T-helper 2 cell treated with Interferon-gamma antibody and Interleukin-4, amounts not matched to agents 100 ng/mL and 5 ng/mL, for 36 hours (primary cell): ENCODE data around the gene ZFHX3. TPM values are rescaled to one million over a fixed set of nuclear protein-coding genes. Genes with fewer than 3 reads are reported as not detected.

ENCODE experiments used
- intact Hi-C: fragments of 100-400 bp; cut with micrococcal nuclease; formaldehyde crosslinking; loops from one replicate; pipeline ENCODE4 v1.15.1; 2023
- total RNA-seq: library from RNA; stranded (reverse); gene quantifications from 2 replicates; pipeline ENCODE4 v1.2.3, GENCODE V29; 2022

Gene ZFHX3
- total RNA-seq, 1 donor from 2014 or later, result 1.2 TPM

DNA sequence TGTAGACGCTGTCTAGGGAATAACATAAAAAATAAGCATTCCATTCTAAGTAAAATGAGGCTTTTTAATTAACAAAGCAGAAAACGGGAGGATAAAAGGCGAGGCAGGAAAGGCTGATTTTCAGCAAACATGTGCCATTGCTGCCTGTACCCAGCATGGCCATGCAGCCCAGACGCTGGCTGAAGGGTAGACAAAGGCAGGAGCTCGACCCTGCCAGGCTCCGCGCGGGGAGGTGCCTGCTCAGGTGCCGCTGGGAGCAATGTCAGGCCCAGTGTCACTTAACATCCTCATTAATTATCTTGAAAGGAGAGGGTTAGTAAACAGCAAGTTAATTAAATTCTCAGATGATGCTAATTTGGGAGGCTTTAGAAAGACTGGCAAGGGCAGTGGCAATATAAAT lies 136.0 kb downstream of the ZFHX3 start:
- intact Hi-C loops, result no loop called here

DNA sequence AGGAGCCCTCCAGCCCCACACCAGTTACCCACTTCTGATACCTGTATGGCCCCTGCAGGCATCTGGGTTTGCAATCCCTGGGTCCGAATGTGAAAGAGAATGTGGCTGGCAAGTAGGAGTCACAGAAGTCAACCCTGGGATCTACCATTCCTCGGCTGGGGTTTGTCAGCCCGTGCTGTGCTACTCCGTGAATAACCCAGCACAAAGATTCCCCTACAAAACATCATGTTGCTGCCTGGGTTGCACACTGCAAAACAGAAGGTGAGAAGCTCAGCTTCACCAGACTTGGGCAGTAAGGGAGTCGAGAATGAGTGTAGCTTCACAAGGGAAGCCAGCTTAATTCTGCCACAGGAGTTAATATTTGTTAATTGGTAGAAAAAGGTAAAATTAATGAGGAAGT lies 137.1 kb downstream of the ZFHX3 start:
- intact Hi-C loops, result no loop called here

DNA sequence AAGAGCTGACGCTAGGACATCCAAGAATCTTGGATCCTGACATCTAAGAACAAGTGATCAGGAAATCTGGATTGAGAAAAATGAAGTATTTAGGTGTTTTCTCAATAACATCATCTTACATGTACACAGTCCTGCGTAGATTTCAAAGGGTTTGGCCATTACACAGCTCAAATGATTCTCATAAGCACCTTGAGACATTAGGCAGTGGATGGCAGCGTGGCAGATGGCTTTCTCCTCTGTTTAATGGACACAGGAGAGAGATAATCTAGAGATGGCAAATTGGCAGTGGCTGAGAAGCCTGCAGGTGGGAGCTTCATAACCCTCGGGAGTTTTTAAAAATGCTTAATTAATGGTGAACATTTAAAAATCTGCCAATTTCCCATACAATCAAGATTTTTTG lies 137.5 kb downstream of the ZFHX3 start:
- intact Hi-C loops, result no loop called here

DNA sequence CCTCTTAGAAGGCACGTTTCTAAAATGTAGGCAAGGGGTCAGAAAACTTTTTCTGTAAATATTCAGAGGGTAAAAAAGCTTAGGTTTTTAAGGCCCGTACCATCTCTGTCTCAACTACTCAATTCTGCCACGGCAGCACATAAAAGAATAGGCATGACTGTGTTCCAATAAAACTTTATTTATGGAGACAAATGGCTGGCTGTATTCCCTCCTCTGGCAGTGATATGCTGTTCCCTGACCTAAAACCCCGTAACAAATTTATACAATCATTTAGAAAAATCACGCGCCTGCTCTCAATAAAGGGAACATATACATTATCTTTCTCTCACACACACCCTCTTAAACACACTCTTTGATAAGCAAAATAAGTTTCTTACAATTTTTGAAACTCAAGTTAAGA lies 138.7 kb downstream of the ZFHX3 start:
- intact Hi-C loops, result no loop called here

DNA sequence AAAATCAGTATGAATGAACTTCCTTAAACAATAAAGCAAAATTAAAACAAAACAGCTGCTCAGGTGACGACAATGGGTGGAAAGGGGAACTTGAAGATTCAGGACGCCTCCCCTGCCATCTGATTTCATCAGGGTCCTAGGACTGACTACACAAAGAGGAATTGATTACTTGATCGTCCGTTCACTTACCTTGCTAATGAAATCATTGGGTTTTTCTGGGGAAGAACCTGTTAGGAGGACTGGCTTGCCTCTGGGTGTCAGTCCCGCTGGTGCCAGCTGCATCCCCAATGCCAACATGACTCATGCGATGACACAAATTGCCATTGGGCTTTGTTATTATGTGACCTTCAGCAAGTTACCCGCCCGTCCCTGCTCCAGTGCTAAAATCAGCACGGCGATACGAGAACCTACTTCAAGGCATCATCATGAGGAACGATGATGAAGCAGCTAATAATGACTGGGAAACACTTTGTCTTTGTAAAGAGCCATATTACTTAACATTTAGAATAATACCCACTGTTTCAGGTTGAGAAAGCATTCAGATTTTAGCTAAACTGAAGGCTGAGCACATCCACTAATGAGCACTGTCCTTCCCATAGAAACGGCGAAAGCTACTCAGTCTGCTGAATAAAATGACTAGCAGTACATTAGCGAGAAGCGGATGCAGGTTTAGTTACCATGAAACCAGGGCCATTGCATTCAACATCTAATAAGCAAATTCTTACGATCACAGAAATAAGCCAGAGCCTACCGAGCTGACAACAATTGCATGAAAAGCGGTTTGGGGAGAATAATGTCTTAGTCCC lies 139.4 kb downstream of the ZFHX3 start:
- intact Hi-C loops, result no loop called here

DNA sequence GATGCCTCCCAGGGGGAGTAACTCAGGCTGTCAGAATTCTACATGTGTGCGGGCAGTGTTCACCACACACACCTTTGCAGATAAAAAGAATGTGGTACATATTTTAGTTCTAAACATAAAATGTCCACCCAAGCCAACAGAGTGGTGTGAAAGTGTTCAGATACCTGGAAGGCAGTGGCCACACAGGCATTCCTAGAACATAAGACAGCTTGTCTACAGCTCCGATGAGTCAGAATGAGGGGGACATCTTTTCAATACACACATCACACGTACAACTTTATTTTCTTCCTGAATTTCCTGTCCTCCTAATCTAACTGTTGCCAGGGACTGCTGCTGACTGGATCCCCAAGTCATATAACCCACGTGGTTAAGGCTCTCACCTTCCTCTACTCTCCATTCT lies 142.3 kb downstream of the ZFHX3 start:
- intact Hi-C loops, result no loop called here

DNA sequence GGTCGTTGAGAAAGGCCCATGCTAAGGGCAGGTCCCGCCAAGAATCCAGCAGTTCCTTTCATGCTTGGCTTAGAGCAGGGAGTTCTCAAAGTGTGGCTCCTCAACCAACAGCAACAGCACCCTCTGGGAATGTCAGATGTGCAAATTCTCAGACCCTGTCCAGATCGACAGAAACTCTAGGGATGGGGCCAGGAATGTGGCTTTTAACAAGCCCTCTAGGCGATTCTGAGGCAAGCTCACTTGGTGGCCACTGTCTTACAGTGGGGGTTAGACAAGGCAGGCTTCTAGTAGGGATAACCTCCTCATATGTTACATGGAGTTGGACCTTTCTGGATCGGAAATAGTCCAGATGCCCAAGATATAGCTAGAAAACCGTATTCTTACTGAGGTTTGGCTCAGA lies 144.8 kb downstream of the ZFHX3 start:
- intact Hi-C loops, result no loop called here

DNA sequence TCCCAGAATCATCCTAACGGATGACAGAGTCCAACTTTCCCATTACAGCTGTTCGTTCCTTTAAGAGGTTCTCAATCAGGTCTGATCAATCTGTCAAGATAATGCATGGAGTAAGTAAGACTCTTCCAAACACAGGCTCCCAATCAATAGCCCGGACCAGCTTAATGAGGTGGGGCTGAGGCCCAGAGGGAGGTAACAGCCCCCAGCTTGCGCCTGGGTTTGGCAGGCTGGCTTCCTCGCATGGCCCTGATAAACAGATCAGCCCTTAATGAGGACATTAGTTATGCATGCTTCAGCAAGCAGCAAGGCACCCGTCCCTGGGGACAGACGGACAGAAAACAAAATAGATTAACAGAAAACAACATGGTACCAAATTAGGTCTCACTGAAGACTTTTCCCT lies 145.7 kb downstream of the ZFHX3 start:
- intact Hi-C loops, result no loop called here

DNA sequence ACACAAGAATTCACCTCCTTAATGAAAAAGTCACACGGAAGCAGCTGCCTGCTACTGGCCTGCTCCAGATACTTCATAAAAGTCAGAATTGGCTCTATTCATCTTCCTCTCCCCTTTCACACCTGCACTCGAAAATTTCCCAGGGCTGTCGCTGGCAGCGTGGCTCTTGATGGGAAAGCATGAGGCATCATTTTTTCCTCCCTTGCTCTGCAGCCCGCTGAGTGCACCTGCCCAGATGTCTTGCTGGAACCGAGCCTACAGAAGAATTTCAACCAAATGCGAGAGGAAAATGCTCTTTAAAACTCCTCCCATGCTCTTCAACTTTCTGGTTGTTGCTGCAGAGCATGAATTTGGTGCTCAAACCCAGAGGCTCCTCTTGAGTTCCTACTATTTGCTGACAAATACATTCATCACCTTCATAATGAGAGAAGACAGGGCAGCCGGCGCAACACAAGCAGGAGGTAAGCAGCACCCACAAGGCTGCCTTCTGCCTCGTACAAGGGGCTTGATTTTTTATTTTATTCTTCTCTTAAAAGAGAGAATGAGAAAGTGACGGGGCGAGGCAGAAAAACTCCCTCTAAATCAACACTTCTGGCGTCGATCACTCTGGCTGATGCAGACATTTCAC lies 146.8 kb downstream of the ZFHX3 start:
- intact Hi-C loops, result no loop called here

DNA sequence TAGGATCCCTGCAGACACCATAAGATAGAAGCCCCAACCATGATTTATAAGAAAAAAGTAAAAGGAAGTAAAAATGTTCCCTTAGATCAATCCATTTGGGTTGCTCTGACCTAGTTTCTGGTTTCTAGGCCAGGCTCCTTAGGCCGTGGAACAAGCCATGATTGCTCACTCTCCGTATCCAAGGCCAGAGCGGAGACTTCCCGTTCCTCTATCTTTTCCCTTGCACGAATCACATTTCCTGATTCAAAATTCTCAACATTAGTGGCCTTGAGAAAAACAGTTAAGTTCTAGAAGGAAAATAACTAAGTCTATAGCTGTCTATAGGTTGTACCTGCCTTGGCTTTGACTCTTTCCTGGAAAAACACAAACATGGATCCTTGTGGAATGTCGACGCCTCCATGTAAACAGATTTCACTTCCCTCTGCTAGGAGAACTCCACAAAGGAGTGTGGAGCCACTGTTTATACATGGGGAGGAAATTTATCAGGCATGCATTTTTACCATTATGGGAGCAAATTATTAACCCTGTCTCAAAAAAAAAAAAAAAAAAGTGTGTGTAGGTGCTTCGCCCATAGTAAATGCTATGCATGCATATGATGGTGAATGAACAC lies 149.6 kb downstream of the ZFHX3 start:
- intact Hi-C loops, result no loop called here

DNA sequence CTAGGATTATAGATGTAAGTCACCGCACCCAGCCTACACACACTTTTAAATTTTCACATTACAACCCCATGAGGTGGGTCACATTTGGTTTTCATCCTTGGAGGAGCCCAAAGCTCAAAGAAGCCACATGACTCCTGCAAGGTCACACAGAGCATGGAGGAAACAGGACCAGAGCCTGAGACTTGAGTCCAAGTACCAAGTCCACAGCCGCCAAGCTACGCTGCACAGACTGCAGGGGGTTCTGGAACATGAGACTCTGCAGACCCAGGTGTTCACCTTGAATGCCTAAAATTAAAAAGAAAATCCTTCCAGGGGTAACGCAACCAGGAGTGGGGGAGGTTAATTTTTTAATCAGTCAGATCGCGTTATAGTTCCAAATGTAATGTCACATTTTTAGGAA lies 150.2 kb downstream of the ZFHX3 start:
- intact Hi-C loops, result no loop called here

DNA sequence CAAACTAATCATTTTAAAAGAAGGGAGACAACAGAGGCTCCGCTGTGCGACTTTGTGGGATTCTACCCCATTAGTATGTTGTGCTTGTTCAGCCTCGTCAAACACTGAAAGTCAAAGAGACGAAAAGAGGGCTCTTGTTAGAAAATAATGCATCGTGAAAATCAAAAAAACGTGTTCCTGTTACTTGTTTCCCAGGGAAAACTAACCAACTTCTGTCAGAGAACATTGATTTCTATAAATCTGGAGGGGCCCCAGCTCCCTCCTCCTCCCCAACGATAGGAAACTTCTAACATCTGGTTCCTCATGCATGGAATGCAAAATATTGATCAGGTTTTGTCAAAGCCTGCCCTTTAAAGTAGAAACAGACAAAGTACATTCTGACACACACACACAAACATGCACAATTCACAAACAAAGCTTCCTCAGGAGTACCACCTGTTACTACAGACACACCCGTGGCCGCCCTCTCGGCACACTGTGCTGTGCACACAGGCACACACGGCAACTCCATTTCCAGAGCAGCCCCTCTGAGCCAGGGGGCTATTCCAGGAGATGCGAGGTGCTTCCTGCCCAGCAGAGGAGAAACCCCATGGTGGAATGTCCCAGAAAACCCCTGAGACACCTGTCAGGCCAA lies 151.3 kb downstream of the ZFHX3 start:
- intact Hi-C loops, result no loop called here

DNA sequence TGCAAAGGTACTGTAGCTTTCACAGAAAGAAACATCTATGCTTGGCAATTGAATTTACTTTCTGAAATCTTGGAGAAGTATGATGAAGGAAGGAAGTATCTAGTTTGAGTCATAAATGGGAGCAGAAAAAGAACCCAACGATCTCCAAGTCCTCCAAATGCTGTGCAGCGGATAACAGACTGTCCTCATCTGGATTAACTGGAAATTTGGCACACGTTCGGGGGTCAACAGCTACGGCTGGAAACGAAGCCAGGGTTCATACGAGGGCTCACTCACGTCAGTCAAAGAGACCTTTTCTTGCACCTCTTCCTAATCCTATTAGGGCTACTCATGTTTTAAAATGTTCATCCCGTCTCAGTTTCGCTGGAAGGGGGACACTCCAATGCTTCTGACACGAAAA lies 152.0 kb downstream of the ZFHX3 start:
- intact Hi-C loops, result no loop called here

DNA sequence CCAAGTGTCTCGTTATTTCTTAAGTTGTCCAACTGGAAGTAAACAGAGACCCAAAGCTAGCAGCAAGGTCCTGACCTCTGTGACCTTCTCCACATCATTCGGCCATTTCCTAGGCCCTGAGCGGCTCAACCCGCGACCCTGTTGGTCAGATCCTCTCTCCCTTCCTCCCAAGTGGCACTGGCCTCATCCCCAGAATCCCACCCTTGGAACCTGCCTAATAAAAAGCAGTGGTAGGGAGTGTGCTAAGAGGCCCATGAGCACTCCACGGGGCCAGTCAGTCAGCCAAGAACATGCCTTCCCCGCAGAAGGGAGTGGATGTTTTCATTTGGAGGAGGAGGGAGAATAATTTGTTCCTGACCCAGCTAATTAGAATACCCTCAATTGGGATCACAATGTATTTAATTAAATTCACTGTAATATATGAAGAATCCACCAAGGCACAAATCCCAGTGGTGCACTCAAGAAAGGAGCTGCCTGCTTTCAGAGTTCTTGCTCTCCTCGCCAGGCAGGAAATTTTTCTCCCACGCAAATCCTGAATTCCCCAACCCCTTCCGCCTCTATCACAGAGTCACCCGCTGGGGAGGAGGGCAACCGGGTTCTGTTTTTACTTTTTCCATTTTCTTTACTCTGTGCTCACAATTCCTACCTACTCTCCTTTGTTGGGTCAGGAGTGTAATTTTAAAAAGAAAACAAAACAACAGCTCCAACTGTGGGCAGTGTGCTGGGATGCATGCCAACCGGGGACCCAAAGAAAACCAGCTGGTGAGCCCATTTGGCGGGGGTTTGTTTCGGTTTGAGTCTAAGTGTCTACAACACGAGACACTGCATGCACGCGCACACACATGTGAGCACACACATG lies 153.4 kb downstream of the ZFHX3 start:
- intact Hi-C loops, result no loop called here

DNA sequence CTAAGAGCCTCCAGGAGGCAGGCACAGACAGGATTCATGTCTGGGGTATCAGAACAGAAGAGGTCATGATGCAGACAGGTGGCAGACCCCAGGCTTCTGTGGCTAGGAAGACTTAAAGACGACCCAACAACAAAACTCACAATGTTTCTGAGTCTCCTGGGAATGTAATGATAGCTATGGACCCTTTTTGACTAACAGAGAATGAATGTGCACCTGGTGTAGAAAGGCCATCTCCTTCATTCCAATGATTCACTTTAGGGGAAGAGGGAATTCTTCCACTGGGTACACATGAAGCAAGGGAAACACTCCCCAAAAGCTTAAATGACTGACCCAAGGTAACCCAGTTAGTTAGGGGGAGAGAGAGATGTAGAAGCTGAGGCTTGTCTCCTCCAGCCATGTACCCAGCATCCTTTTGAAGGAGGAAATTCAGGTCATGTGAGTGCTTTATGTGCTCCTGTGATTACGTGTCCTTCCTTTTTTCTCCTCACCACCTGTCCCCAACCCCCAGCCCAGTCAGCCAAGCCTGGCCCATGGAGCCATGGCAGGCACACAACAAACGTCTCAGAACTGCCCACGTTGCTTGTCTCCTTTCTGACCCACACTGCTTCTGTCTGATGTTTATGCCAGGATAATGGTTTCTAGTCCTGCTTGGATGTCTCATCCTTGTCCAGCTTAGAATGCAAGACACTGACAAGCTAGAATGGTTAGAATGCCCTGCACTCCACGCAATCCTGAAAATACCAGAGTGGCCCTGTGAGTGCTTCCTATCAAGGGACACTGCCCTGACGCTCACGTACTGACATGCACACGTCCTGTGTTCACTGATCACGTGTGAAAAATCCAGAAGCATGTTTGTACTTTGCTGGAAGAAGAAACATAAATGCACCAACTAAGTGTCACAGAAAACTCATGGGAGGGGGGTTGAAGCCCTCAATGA lies 156.4 kb downstream of the ZFHX3 start:
- intact Hi-C loops, result no loop called here

DNA sequence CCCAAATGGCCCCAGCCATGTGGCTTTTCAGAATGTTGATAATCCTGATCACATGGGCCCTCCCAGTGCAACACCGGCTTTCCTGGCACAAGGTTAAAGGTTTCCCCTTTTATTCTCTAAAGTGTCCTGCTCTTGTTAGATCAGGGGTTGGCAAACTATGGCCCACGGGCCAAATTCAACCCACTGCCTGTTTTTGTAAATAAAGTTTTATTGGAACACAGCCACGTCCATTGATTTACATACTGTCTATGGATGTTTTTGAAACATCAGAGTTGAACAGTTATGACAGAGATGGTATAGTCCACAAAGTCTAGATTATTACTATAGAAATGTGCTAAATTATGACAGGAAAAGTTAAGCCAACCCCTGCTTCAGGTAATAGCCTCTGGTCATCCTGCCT lies 157.3 kb downstream of the ZFHX3 start:
- intact Hi-C loops, result no loop called here

DNA sequence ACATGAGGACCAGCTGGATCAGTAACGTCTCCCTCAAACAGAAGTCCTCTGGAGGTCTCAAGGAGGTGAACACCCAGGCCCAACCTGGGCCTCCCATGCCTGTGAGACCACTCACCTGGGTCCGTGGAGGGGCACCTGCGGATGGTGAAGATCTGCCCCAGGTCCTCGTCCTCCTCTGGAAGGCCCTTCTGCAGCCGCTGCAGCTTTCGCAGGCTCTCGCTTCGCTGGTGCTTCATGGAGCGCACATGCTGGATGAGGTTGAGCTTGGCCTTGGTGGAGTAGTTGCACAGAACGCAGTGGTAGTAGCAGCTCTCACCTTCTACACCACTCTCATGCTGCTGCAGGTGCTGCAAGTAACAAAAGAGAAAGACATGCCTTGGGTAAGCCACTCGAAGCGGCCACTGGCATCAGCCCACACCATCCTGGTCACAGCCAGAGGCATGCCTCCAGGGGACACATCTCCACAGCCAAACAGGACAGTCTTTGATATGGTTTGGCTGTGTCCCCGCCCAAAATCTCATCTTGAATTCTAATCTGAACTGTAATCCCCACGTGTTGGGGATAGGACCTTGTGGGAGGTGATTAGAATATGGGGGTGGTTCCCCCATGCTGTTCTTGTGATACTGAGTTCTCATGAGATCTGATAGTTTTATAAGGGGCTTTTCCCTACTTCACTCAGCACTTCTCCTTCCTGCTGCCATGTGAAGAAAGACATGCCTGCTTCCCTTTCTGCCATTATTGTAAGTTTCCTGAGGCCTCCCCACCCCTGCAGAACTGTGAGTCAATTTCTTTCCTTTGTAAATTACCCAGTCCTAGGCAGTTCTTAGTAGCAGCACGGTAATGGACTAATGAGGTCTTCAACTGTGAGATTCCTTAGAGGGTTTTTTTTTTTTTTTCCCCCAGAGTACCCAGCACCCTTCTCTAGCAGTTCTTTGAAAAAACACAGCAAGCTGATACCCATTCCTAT lies 158.0 kb downstream of the ZFHX3 start:
- intact Hi-C loops, result no loop called here

DNA sequence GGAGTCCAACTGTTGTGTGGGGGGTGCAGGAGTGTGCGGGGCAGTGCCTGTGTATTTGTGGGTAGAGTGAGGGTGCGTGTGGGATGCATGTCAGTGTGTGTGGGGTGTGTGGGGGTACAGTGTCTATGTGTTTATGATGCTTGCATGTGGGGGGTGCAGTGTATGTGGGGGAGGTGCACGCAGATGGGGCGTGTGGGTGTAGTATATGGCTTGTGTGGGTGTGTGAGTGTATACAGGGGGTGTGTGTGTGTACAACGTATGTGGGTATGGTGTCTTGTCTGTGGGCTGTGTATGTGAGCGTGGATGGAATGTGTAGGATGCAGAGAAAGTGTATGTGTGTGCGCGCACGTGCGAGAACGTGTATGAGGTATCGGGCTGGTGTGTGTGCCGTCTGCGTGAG lies 160.4 kb downstream of the ZFHX3 start:
- intact Hi-C loops, result no loop called here

DNA sequence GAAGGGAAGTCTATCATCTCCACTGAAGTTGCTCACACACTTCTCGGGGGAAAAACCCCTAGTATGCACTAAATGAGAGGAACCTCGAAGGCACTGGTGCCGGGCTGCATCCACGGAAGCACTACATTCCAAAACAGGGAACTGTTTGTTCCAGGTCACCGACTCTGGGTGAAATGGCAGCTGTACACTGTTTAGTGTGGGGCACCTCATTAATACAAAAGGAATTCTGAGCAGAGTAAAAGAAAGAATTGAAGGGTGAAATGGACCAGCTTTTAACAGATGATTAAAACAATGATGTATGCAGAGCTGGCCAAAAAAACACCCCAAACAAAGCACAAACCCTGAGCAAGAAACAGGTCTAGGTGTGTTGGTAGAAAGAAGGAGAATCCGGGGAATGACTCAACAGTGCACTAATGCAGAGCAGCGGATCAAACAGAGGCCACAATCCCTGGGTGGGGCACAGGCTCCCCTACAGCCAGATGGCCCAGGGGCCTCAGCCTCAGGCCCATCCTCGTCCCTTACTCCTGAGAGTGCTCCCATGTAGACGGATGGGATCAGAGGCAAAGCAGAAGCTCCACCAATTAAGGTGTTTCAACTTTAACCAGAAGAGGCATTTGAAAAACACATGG lies 161.5 kb downstream of the ZFHX3 start:
- intact Hi-C loops, result no loop called here
